HCT116 (cell line): ENCODE results near the gene MKNK1. TPM values are rescaled to one million over a fixed set of nuclear protein-coding genes. Genes with fewer than 3 reads are reported as not detected.

Experiments used
- ATAC-seq: fragments of 200-7000 bp; cut with Tn5 transposase; 2 replicates; pipeline ENCODE4 v1.9.1; 2020; ENCODE audit warnings: mild to moderate bottlenecking, moderate library complexity
- BruUV-seq: library from RNA; stranded (reverse); fragments of 400-500 nt; replicated peaks from 2 replicates; lab custom pipeline; 2021; lab: Mats Ljungman, UMichigan
- CTCF ChIA-PET: fragments of 300-600 bp; sonication (Branson Sonifier 250); formaldehyde crosslinking; loops from one replicate; lab custom pipeline; 2021; ENCODE audit warnings: antibody characterized with exemption; lab: Charles Lee
- POLR2A ChIA-PET: fragments of 300-600, 350-600 bp; sonication (Branson Sonifier 250); formaldehyde crosslinking; loops from one replicate; lab custom pipeline; 2021; ENCODE audit warnings: antibody characterized with exemption; lab: Charles Lee
- RAD21 ChIA-PET, 2 experiments: fragments of 300-600 bp; sonication (Branson Sonifier 250); formaldehyde crosslinking; loops; one replicate each; lab custom pipeline; 2023; ENCODE audit warnings: low total read pairs in 2 of 2; ENCODE audit not compliant: uncharacterized antibody in 2 of 2, unreplicated experiment in 2 of 2, low non-redundant PET in 1 of 2; lab: Charles Lee
- DNase-seq: peaks from one replicate; pipeline ENCODE4 v3.0.0-alpha.2; 2010; ENCODE audit warnings: low read depth, low spot score
- H2AFZ ChIP-seq: fragments of 200-600 bp; shearing (Covaris generic), sonication (generic); 2 replicates; pipeline ENCODE4 v1.6.1; 2017; ENCODE audit warnings: low read depth, mixed run types, mixed read lengths, antibody characterized with exemption, low read length; ENCODE audit not compliant: poor library complexity, severe bottlenecking
- H3K27ac ChIP-seq: 2 replicates; pipeline ENCODE4 v1.5.1; 2012; ENCODE audit warnings: low read depth, low read length
- H3K27me3 ChIP-seq: fragments of 200-600 bp; sonication (generic); 2 replicates; pipeline ENCODE4 v1.6.1; 2016; ENCODE audit warnings: mixed run types, low read length, mixed read lengths; ENCODE audit not compliant: insufficient read depth
- H3K36me3 ChIP-seq, 2 experiments: fragments of 200-500 bp in 1 of 2; fragments of 200-600 bp in 1 of 2; sonication (Bioruptor generic) in 1 of 2; sonication (generic) in 1 of 2; 2 replicates each; pipeline versions ENCODE4 v1.5.1 to v1.6.1; 2014 to 2016; ENCODE audit warnings: low read length in 2 of 2, inconsistent platforms in 1 of 2, mixed read lengths in 1 of 2, mixed run types in 1 of 2; ENCODE audit not compliant: insufficient read depth in 2 of 2, control insufficient read depth in 1 of 2
- H3K4me1 ChIP-seq, 2 experiments: fragments of 200-600 bp in 1 of 2; sonication (generic) in 1 of 2; 2 replicates each; pipeline versions ENCODE4 v1.5.1 to v1.6.1; 2012 to 2017; ENCODE audit warnings: low read length in 2 of 2, inconsistent platforms in 1 of 2, mild to moderate bottlenecking in 1 of 2, mixed read lengths in 1 of 2, mixed run types in 1 of 2, moderate library complexity in 1 of 2; ENCODE audit not compliant: insufficient read depth in 2 of 2, control insufficient read depth in 1 of 2
- H3K4me2 ChIP-seq: fragments of 200-600 bp; sonication (generic); 2 replicates; pipeline ENCODE4 v1.6.1; 2017; ENCODE audit warnings: mixed run types, low read length, mixed read lengths
- H3K4me3 ChIP-seq, 2 experiments: fragments of 200-600 bp in 1 of 2; sonication (generic) in 1 of 2; replicated peaks in 1 of 2; 2 replicates each; pipeline ENCODE4 v1.5.1; 2011 to 2016; ENCODE audit warnings: low read length in 2 of 2, control low read depth in 1 of 2, low read depth in 1 of 2, mild to moderate bottlenecking in 1 of 2, mixed read lengths in 1 of 2, mixed run types in 1 of 2
- H3K79me2 ChIP-seq: fragments of 200-600 bp; sonication (generic); 2 replicates; pipeline ENCODE4 v1.6.1; 2017; ENCODE audit warnings: mild to moderate bottlenecking, mixed run types, low read length, moderate library complexity, mixed read lengths; ENCODE audit not compliant: insufficient read depth
- H3K9ac ChIP-seq: fragments of 200-600 bp; sonication (generic); 2 replicates; pipeline ENCODE4 v1.6.1; 2016; ENCODE audit warnings: low read length, mixed read lengths
- H3K9me2 ChIP-seq: fragments of 200-600 bp; sonication (generic), shearing (Covaris generic); 2 replicates; pipeline ENCODE4 v1.6.1; 2017; ENCODE audit warnings: mixed run types, mild to moderate bottlenecking, moderate library complexity; ENCODE audit not compliant: insufficient read depth
- H3K9me3 ChIP-seq, 2 experiments: fragments of 200-500 bp in 1 of 2; fragments of 200-600 bp in 1 of 2; sonication (Bioruptor generic) in 1 of 2; sonication (generic) in 1 of 2; 2 replicates each; pipeline ENCODE4 v1.6.1; 2014 to 2017; ENCODE audit warnings: low read length in 2 of 2, mixed read lengths in 2 of 2, inconsistent platforms in 1 of 2, low read depth in 1 of 2, mild to moderate bottlenecking in 1 of 2, mixed run types in 1 of 2, moderate library complexity in 1 of 2; ENCODE audit not compliant: control insufficient read depth in 1 of 2, insufficient read depth in 1 of 2
- H4K20me1 ChIP-seq: fragments of 200-600 bp; sonication (generic), shearing (Covaris generic); 2 replicates; pipeline ENCODE4 v1.6.1; 2017; ENCODE audit warnings: mixed run types, mild to moderate bottlenecking, moderate library complexity; ENCODE audit not compliant: insufficient read depth
- CBX3 ChIP-seq: IDR thresholded peaks from 2 replicates; pipeline ENCODE4 v1.6.1; 2012; ENCODE audit warnings: low read depth
- EZH2 ChIP-seq: fragments of 200-600 bp; sonication (generic); IDR thresholded peaks from 2 replicates; pipeline ENCODE4 v1.6.1; 2017; ENCODE audit warnings: antibody characterized with exemption, mixed run types
- EZH2phosphoT487 ChIP-seq: fragments of 200-600 bp; IDR thresholded peaks from 2 replicates; pipeline ENCODE4 v1.6.1; 2018; ENCODE audit warnings: antibody characterized with exemption, borderline replicate concordance
- FOSL1 ChIP-seq: IDR thresholded peaks from 2 replicates; pipeline ENCODE4 v1.6.1; 2012; ENCODE audit warnings: low read depth
- POLR2AphosphoS5 ChIP-seq: IDR thresholded peaks from 2 replicates; pipeline ENCODE4 v1.6.1; 2011; ENCODE audit warnings: mild to moderate bottlenecking, low read depth, low read length, moderate library complexity
- RAD21 ChIP-seq: IDR thresholded peaks from 2 replicates; pipeline ENCODE4 v1.6.1; 2012; ENCODE audit warnings: low read depth, mild to moderate bottlenecking
- SIN3A ChIP-seq: IDR thresholded peaks from 2 replicates; pipeline ENCODE4 v1.6.1; 2012; ENCODE audit warnings: low read depth
- SRF ChIP-seq: IDR thresholded peaks from 2 replicates; pipeline ENCODE4 v1.6.1; 2012; ENCODE audit warnings: low read depth
- YY1 ChIP-seq: IDR thresholded peaks from 2 replicates; pipeline ENCODE4 v1.6.1; 2011; ENCODE audit warnings: low read length, low read depth, moderate library complexity, mild to moderate bottlenecking; ENCODE audit not compliant: insufficient replicate concordance; ENCODE audit errors: extremely low read depth
- ZFX ChIP-seq: fragments of 450-650 bp; IDR thresholded peaks from 2 replicates; pipeline ENCODE4 v1.6.1; 2017
- intact Hi-C: fragments of 100-400 bp; cut with micrococcal nuclease; formaldehyde crosslinking; loops from 2 replicates; pipeline ENCODE4 v1.10.0; 2022
- total RNA-seq: library from RNA; stranded (reverse); gene quantifications from one replicate; pipeline ENCODE4 v1.2.1, GENCODE V29; 2021; ENCODE audit not compliant: unreplicated experiment
- TF ChIP-seq, protein P1 (sequence below): IDR thresholded peaks from 2 replicates; pipeline ENCODE4 v1.6.1; 2012
- TF ChIP-seq, protein P2 (sequence below): IDR thresholded peaks from 2 replicates; pipeline ENCODE4 v1.6.1; 2012; ENCODE audit warnings: low read depth

Gene MKNK1
- total RNA-seq, 1 experiment from 2014 or later, result 30.9 TPM

DNA sequence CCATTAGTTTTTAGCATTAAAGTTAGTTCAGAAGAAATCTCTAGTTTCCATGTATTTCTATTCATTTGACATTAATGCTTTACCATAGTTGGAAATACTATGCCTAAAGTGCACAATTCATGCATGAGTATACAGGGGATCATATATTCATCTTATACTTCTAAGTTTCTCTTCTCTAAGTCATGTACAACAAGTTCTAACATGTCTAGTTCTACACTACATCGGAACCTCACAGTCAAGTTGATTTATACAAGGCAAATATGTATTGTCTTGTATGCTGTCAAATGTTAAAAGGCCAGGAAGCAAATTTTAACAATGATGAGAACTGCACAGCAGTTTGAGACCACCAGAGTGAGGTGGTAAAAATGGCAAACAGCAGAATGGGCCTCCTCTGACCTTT, 35.5 kb upstream of the MKNK1 start:
- H3K27ac ChIP-seq, result no peak overlapping the region
- H3K4me3 ChIP-seq, result no peak overlapping the region
- no peaks in the 10 kb centered on the region for H3K9me2 ChIP-seq
- peaks cover 0 to 6% of the 10 kb centered on the region in 2 experiments; a peak in 2 of 4 replicates for H3K4me1 ChIP-seq
- ATAC-seq (no peak), DNase-seq (no peak)
- no peaks in the 10 kb centered on the region for H3K79me2 ChIP-seq
- H2AFZ ChIP-seq, result no peak overlapping the region
- H3K9me3 ChIP-seq, result no peaks in the 10 kb centered on the region
- ChIA-PET POLR2A (no interaction called here), CTCF (no interaction called here), RAD21 (no interaction called here)
- H3K9ac ChIP-seq, result no peak overlapping the region
- no peak overlapping the region for H3K4me2 ChIP-seq
- H3K27me3 ChIP-seq, result no peaks in the 10 kb centered on the region
- no TSS peak for BruUV-seq
- H3K36me3 ChIP-seq, result peaks cover 4 to 11% of the 10 kb centered on the region in 2 experiments; a peak in 2 of 4 replicates
- TF ChIP-seq RAD21 (no peak), FOSL1 (no peak)
- H4K20me1 ChIP-seq, result no peaks in the 10 kb centered on the region; the same call in 1 of the 2 replicates
- intact Hi-C loops, result no loop called here

DNA sequence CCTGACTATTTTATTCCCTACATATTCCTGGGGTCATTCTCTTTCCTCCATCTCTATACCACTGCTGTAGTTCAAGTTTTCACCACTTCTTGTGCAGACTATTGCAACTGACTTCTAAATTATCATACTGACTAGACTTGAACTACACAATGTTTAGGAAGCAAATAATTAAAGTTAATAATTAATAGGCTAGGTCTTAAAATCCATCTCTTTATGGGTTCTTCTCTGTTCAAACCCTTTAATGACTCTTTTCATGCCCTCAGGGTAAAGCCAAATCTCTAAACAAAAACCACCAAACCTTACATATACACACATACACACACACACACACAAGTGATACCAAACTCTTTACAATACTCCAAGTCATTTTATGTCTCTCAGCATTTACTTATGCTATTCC, 34.9 kb upstream of the MKNK1 start:
- RAD21 ChIA-PET, result no interaction called here
- Histone ChIP-seq H3K27me3 (no peaks in the 10 kb centered on the region), H3K4me3 (no peak overlapping the region), H3K4me2 (no peak overlapping the region), H3K9me3 (no peaks in the 10 kb centered on the region), H3K4me1 (peaks cover 0 to 6% of the 10 kb centered on the region in 2 experiments; a peak in 2 of 4 replicates), H3K9ac (no peak overlapping the region), H4K20me1 (no peaks in the 10 kb centered on the region; the same call in 1 of the 2 replicates), H3K79me2 (no peaks in the 10 kb centered on the region), H3K9me2 (no peaks in the 10 kb centered on the region), H2AFZ (no peak overlapping the region), H3K27ac (no peak overlapping the region), H3K36me3 (peaks cover 4 to 13% of the 10 kb centered on the region in 2 experiments; a peak in 2 of 4 replicates)
- intact Hi-C loops, result no loop called here
- ATAC-seq (no peak), DNase-seq (no peak)
- CTCF ChIA-PET, result no interaction called here
- TF ChIP-seq RAD21, result no peak
- TF ChIP-seq YY1, result no peak
- no peak for TF ChIP-seq ZFX
- TF ChIP-seq, protein P1, sequence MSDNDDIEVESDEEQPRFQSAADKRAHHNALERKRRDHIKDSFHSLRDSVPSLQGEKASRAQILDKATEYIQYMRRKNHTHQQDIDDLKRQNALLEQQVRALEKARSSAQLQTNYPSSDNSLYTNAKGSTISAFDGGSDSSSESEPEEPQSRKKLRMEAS, result no peak
- no peak for TF ChIP-seq POLR2AphosphoS5
- no peak for TF ChIP-seq EZH2phosphoT487
- no peak for TF ChIP-seq CBX3
- no peak for TF ChIP-seq EZH2
- TF ChIP-seq SIN3A, result no peak
- TF ChIP-seq SRF, result no peak
- TF ChIP-seq, protein P2, sequence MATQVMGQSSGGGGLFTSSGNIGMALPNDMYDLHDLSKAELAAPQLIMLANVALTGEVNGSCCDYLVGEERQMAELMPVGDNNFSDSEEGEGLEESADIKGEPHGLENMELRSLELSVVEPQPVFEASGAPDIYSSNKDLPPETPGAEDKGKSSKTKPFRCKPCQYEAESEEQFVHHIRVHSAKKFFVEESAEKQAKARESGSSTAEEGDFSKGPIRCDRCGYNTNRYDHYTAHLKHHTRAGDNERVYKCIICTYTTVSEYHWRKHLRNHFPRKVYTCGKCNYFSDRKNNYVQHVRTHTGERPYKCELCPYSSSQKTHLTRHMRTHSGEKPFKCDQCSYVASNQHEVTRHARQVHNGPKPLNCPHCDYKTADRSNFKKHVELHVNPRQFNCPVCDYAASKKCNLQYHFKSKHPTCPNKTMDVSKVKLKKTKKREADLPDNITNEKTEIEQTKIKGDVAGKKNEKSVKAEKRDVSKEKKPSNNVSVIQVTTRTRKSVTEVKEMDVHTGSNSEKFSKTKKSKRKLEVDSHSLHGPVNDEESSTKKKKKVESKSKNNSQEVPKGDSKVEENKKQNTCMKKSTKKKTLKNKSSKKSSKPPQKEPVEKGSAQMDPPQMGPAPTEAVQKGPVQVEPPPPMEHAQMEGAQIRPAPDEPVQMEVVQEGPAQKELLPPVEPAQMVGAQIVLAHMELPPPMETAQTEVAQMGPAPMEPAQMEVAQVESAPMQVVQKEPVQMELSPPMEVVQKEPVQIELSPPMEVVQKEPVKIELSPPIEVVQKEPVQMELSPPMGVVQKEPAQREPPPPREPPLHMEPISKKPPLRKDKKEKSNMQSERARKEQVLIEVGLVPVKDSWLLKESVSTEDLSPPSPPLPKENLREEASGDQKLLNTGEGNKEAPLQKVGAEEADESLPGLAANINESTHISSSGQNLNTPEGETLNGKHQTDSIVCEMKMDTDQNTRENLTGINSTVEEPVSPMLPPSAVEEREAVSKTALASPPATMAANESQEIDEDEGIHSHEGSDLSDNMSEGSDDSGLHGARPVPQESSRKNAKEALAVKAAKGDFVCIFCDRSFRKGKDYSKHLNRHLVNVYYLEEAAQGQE, result no peak
- POLR2A ChIA-PET, result no interaction called here
- BruUV-seq, result no TSS peak
